K562 (cell line): Measurements from ENCODE around the gene EML5. TPM values are rescaled to one million over a fixed set of nuclear protein-coding genes. Genes with fewer than 3 reads are reported as not detected.

ENCODE experiments used
- C11orf30 ChIP-seq: fragments of 450-650 bp; IDR thresholded peaks from 2 replicates; pipeline ENCODE4 v1.6.1; 2016; ENCODE audit warnings: low read depth, mild to moderate bottlenecking
- CC2D1A ChIP-seq: fragments of 450-650 bp; IDR thresholded peaks from 2 replicates; pipeline ENCODE4 v1.6.1; 2017; ENCODE audit warnings: mild to moderate bottlenecking
- E2F1 ChIP-seq: sonication (generic); formaldehyde crosslinking; IDR thresholded peaks from 2 replicates; pipeline ENCODE4 v1.8.1; 2023; ENCODE audit warnings: mild to moderate bottlenecking, missing genetic modification reagents, moderate library complexity
- ESRRA ChIP-seq: fragments of 450-650 bp; IDR thresholded peaks from 2 replicates; pipeline ENCODE4 v1.6.1; 2014; ENCODE audit warnings: low read depth, mild to moderate bottlenecking, moderate library complexity, borderline replicate concordance
- ETS1 ChIP-seq: conservative IDR thresholded peaks from 2 replicates; pipeline ENCODE4 v1.6.1; 2011; ENCODE audit warnings: low read depth, mild to moderate bottlenecking, low read length; ENCODE audit not compliant: control insufficient read depth
- KAT7 ChIP-seq: sonication (generic); formaldehyde crosslinking; IDR thresholded peaks from 2 replicates; pipeline ENCODE4 v1.8.0; 2022; ENCODE audit warnings: missing genetic modification reagents, mild to moderate bottlenecking, borderline replicate concordance
- MCM2 ChIP-seq: fragments of 450-650 bp; IDR thresholded peaks from 2 replicates; pipeline ENCODE4 v1.6.1; 2017; ENCODE audit warnings: low read depth, mild to moderate bottlenecking
- MEIS2 ChIP-seq: fragments of 450-650 bp; IDR thresholded peaks from 2 replicates; pipeline ENCODE4 v1.6.1; 2014; ENCODE audit warnings: mild to moderate bottlenecking; ENCODE audit not compliant: partially characterized antibody
- MXI1 ChIP-seq: IDR thresholded peaks from 2 replicates; pipeline ENCODE4 v1.6.1; 2011; ENCODE audit warnings: low read depth, mild to moderate bottlenecking, improper control_type of control experiment, low read length
- PML ChIP-seq: IDR thresholded peaks from 2 replicates; pipeline ENCODE4 v1.6.1; 2012; ENCODE audit warnings: low read length, inconsistent platforms
- POLR2AphosphoS2 ChIP-seq: IDR thresholded peaks from 2 replicates; pipeline ENCODE4 v1.6.1; 2012; ENCODE audit warnings: low read length, improper control_type of control experiment
- POLR2B ChIP-seq: fragments of 450-650 bp; IDR thresholded peaks from 2 replicates; pipeline ENCODE4 v1.6.1; 2018; ENCODE audit warnings: low read depth; ENCODE audit not compliant: partially characterized antibody
- RNF2 ChIP-seq: sonication (generic); IDR thresholded peaks from 2 replicates; pipeline ENCODE4 v1.6.1; 2016
- SIRT6 ChIP-seq: IDR thresholded peaks from one replicate; pipeline ENCODE4 v1.6.1; 2012; ENCODE audit warnings: low read depth, mild to moderate bottlenecking, control low read depth, inconsistent platforms, low read length, moderate library complexity
- SOX6 ChIP-seq: fragments of 450-650 bp; IDR thresholded peaks from 2 replicates; pipeline ENCODE4 v1.6.1; 2014; ENCODE audit warnings: mild to moderate bottlenecking
- SP1 ChIP-seq: sonication (generic); formaldehyde crosslinking; IDR thresholded peaks from 2 replicates; pipeline ENCODE4 v1.8.1; 2022; ENCODE audit warnings: mild to moderate bottlenecking, missing genetic modification reagents
- TCF15 ChIP-seq: fragments of 250-450 bp; sonication (Bioruptor Pico); IDR thresholded peaks from 2 replicates; pipeline ENCODE4 v1.8.0; 2022; ENCODE audit warnings: moderate library complexity, mild to moderate bottlenecking, inconsistent platforms
- WHSC1 ChIP-seq: IDR thresholded peaks from one replicate; pipeline ENCODE4 v1.6.1; 2012; ENCODE audit warnings: low read length, control low read depth, inconsistent platforms
- YBX1 ChIP-seq: fragments of 450-650 bp; IDR thresholded peaks from 2 replicates; pipeline ENCODE4 v1.7.1; 2016; ENCODE audit warnings: mild to moderate bottlenecking
- ZBTB9 ChIP-seq: fragments of 450-650 bp; formaldehyde crosslinking; IDR thresholded peaks from 2 replicates; pipeline ENCODE4 v1.4.0; 2020; ENCODE audit warnings: mild to moderate bottlenecking, moderate library complexity
- ZC3H8 ChIP-seq: fragments of 450-650 bp; IDR thresholded peaks from 2 replicates; pipeline ENCODE4 v1.6.1; 2017
- ZNF217 ChIP-seq: sonication (generic); formaldehyde crosslinking; IDR thresholded peaks from 2 replicates; pipeline ENCODE4 v1.8.0; 2022; ENCODE audit warnings: mild to moderate bottlenecking, missing genetic modification reagents
- ZNF253 ChIP-seq: fragments of 250-450 bp; sonication (Bioruptor Pico); conservative IDR thresholded peaks from 2 replicates; pipeline ENCODE4 v1.6.1; 2021; ENCODE audit warnings: mild to moderate bottlenecking
- ZNF280B ChIP-seq: fragments of 250-450 bp; sonication (Bioruptor Pico); IDR thresholded peaks from 2 replicates; pipeline ENCODE4 v1.5.1; 2021; ENCODE audit warnings: mild to moderate bottlenecking
- ZNF311 ChIP-seq: fragments of 250-450 bp; sonication (Bioruptor Pico); IDR thresholded peaks from 2 replicates; pipeline ENCODE4 v1.4.0; 2020; ENCODE audit warnings: mild to moderate bottlenecking, moderate library complexity
- ZSCAN29 ChIP-seq: fragments of 450-650 bp; IDR thresholded peaks from 2 replicates; pipeline ENCODE4 v1.6.1; 2017
- polyA plus RNA-seq, 8 experiments: library from polyadenylated mRNA; depleted of rRNA in 4 of 8; stranded (reverse) in 5 of 8; unstranded in 3 of 8; fragments of >200 nt; fragmentation: Nextera tagmentation in 2 of 8; fragmentation: Illumina TruSeq in 1 of 8; extraction: Ambion mirVana in 2 of 8; extraction: Trizol in 1 of 8; gene quantifications; 2 replicates each; pipeline versions ENCODE4 v1.2.1 to v1.2.3, GENCODE V29; 2011 to 2014; ENCODE audit warnings: inconsistent platforms in 1 of 8, missing spikeins in 1 of 8
- total RNA-seq, 7 experiments: library from RNA; depleted of rRNA in 6 of 7; stranded (reverse); fragments of >200 nt in 6 of 7; fragmentation: Illumina TruSeq in 2 of 7; extraction: Trizol in 2 of 7; gene quantifications; 2 replicates each; pipeline versions ENCODE4 v1.2.1 to v1.2.3, GENCODE V29; 2011 to 2021; ENCODE audit warnings: low replicate concordance in 1 of 7

Gene EML5
- total and polyA plus RNA-seq, 9 of the 15 experiments (the other 6 are each of a cell fraction or from before 2014, with no cell fraction given): 0.06 to 0.34 (median 0.22) TPM

GRCh38 chr14:88562831-88563686, 229.7 kb downstream of the EML5 start, which contains the start of gene ZC3H14 (continued):
- TF ChIP-seq RNF2 (no peak), ZC3H8 (no peak), SIRT6 (no peak), ETS1 (0 out of 2 replicates have a peak, but pooled peaks have one; percentile 32), ESRRA (no peak), SP1 (CRISPR knock-in tag) (0 out of 2 replicates have a peak, but pooled peaks have one; percentile 30), C11orf30 (no peak), MXI1 (no peak), MEIS2 (peak; percentile 94), TCF15 (CRISPR knock-in tag) (no peak), ZSCAN29 (no peak), ZNF217 (CRISPR knock-in tag) (no peak), SOX6 (no peak), POLR2AphosphoS2 (no peak), CC2D1A (no peak), ZNF280B (no peak), WHSC1 (no peak), MCM2 (no peak), YBX1 (no peak), ZNF311 (no peak), E2F1 (CRISPR knock-in tag) (no peak), ZBTB9 (CRISPR knock-in tag) (0 out of 2 replicates have a peak, but pooled peaks have one; percentile 13), PML (peak; percentile 38; the same call in 1 of the 2 replicates), POLR2B (peak; percentile 79), KAT7 (no peak), ZNF253 (no peak)
